Ishikawa (cell line): ENCODE results near the gene GMDS.

ENCODE experiments used
- CREB1 ChIP-seq: IDR thresholded peaks from 2 replicates; pipeline ENCODE4 v1.6.1; 2012; ENCODE audit warnings: low read depth
- EGR1 ChIP-seq: IDR thresholded peaks from 2 replicates; pipeline ENCODE4 v1.6.1; 2012
- EP300 ChIP-seq: IDR thresholded peaks from 2 replicates; pipeline ENCODE4 v1.6.1; 2012; ENCODE audit warnings: borderline replicate concordance
- FOXM1 ChIP-seq: IDR thresholded peaks from 2 replicates; pipeline ENCODE4 v1.6.1; 2012; ENCODE audit warnings: low read depth, borderline replicate concordance
- TAF1 ChIP-seq: IDR thresholded peaks from 2 replicates; pipeline ENCODE4 v1.6.1; 2012; ENCODE audit warnings: low read depth, mild to moderate bottlenecking
- TEAD4 ChIP-seq: IDR thresholded peaks from 2 replicates; pipeline ENCODE4 v1.6.1; 2012
- YY1 ChIP-seq: IDR thresholded peaks from 2 replicates; pipeline ENCODE4 v1.6.1; 2012; ENCODE audit warnings: low read depth
- TF ChIP-seq, protein P1 (sequence below): IDR thresholded peaks from 2 replicates; pipeline ENCODE4 v1.6.1; 2012
- TF ChIP-seq, protein P2 (sequence below): IDR thresholded peaks from 2 replicates; pipeline ENCODE4 v1.6.1; 2012; ENCODE audit warnings: low read depth, mild to moderate bottlenecking
- TF ChIP-seq, protein P3 (sequence below): IDR thresholded peaks from 2 replicates; pipeline ENCODE4 v1.6.1; 2012

DNA sequence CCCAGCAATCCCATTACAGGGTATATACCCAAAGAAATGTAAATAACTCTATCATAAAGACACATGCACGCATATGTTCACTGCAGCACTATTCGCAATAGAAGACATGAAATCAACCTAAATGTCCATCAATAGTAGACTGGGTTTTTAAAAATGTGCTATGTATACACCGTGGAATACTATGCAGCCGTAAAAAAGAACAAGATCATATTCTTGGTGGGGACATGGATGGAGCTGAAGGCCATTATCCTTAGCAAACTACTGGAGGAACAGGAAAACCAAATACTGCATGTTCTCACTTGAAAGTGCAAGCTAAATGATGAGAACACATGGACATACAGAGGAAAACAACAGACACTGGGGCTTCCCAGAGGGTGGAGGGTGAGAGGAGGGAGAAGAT lies 201.2 kb downstream of the GMDS start:
- TF ChIP-seq EP300 (no peak), EGR1 (no peak), TAF1 (no peak), YY1 (no peak), CREB1 (no peak), TEAD4 (no peak), FOXM1 (no peak)
- TF ChIP-seq, protein P1, sequence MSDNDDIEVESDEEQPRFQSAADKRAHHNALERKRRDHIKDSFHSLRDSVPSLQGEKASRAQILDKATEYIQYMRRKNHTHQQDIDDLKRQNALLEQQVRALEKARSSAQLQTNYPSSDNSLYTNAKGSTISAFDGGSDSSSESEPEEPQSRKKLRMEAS = no peak
- TF ChIP-seq, protein P2, sequence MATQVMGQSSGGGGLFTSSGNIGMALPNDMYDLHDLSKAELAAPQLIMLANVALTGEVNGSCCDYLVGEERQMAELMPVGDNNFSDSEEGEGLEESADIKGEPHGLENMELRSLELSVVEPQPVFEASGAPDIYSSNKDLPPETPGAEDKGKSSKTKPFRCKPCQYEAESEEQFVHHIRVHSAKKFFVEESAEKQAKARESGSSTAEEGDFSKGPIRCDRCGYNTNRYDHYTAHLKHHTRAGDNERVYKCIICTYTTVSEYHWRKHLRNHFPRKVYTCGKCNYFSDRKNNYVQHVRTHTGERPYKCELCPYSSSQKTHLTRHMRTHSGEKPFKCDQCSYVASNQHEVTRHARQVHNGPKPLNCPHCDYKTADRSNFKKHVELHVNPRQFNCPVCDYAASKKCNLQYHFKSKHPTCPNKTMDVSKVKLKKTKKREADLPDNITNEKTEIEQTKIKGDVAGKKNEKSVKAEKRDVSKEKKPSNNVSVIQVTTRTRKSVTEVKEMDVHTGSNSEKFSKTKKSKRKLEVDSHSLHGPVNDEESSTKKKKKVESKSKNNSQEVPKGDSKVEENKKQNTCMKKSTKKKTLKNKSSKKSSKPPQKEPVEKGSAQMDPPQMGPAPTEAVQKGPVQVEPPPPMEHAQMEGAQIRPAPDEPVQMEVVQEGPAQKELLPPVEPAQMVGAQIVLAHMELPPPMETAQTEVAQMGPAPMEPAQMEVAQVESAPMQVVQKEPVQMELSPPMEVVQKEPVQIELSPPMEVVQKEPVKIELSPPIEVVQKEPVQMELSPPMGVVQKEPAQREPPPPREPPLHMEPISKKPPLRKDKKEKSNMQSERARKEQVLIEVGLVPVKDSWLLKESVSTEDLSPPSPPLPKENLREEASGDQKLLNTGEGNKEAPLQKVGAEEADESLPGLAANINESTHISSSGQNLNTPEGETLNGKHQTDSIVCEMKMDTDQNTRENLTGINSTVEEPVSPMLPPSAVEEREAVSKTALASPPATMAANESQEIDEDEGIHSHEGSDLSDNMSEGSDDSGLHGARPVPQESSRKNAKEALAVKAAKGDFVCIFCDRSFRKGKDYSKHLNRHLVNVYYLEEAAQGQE = no peak
- TF ChIP-seq, protein P3, sequence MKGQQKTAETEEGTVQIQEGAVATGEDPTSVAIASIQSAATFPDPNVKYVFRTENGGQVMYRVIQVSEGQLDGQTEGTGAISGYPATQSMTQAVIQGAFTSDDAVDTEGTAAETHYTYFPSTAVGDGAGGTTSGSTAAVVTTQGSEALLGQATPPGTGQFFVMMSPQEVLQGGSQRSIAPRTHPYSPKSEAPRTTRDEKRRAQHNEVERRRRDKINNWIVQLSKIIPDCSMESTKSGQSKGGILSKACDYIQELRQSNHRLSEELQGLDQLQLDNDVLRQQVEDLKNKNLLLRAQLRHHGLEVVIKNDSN = no peak
